Activated CD8-positive, alpha-beta T cell treated with anti-CD3 and anti-CD28 coated beads for 36 hours (primary cell): ENCODE measurements around the gene ALG2. TPM values are rescaled to one million over a fixed set of nuclear protein-coding genes. Genes with fewer than 3 reads are reported as not detected.

Experiments used
- ATAC-seq: fragments of 200-7000 bp; cut with Tn5 transposase; one replicate; pipeline ENCODE4 v1.10.0; 2021; ENCODE audit warnings: mild to moderate bottlenecking, moderate library complexity
- CTCF ChIA-PET: fragments of 350-600 bp; sonication (Branson Sonifier 250); formaldehyde crosslinking; loops from one replicate; lab custom pipeline; 2021; ENCODE audit warnings: antibody characterized with exemption; lab: Charles Lee
- POLR2A ChIA-PET: fragments of 350-600 bp; sonication (Branson Sonifier 250); formaldehyde crosslinking; loops from one replicate; lab custom pipeline; 2021; ENCODE audit warnings: antibody characterized with exemption; lab: Charles Lee
- DNase-seq: peaks from one replicate; pipeline ENCODE4 v3.0.0-alpha.2; 2020
- H3K27ac Mint-ChIP-seq: one replicate; pipeline ENCODE4 v1.8.0; 2021; ENCODE audit warnings: mild to moderate bottlenecking, mixed read lengths
- H3K27me3 Mint-ChIP-seq: one replicate; pipeline ENCODE4 v1.8.0; 2021; ENCODE audit warnings: mixed read lengths
- H3K36me3 Mint-ChIP-seq: one replicate; pipeline ENCODE4 v1.8.0; 2021; ENCODE audit warnings: low read depth, mixed read lengths
- H3K4me1 Mint-ChIP-seq: one replicate; pipeline ENCODE4 v1.8.0; 2021; ENCODE audit warnings: low read depth, mixed read lengths
- H3K4me3 Mint-ChIP-seq: one replicate; pipeline ENCODE4 v1.8.0; 2021; ENCODE audit warnings: mild to moderate bottlenecking, moderate library complexity, mixed read lengths
- H3K9me3 Mint-ChIP-seq: one replicate; pipeline ENCODE4 v1.8.0; 2021; ENCODE audit warnings: mixed read lengths
- CTCF ChIP-seq: fragments of 200-600 bp; IDR thresholded peaks from one replicate; pipeline ENCODE4 v1.8.0; 2022; ENCODE audit warnings: antibody characterized with exemption, mild to moderate bottlenecking
- intact Hi-C: fragments of 100-400 bp; cut with micrococcal nuclease; formaldehyde crosslinking; loops from one replicate; pipeline ENCODE4 v1.10.0; 2022
- total RNA-seq, 2 experiments: library from RNA; stranded (reverse); gene quantifications; one replicate each; pipeline ENCODE4 v1.2.3, GENCODE V29; 2021

Gene ALG2
- total RNA-seq, 2 experiments from 2014 or later = 24.1 to 27.0 TPM

GRCh38 chr9:99193466-99193821, 28.3 kb downstream of the ALG2 start:
- Mint-ChIP-seq H3K36me3 (no peaks in the 10 kb centered on the region), H3K9me3 (peaks cover 3% of the 10 kb centered on the region), H3K4me3 (no peak overlapping the region), H3K27ac (no peak overlapping the region), H3K4me1 (peaks cover 13% of the 10 kb centered on the region), H3K27me3 (peaks cover 7% of the 10 kb centered on the region)
- ChIA-PET POLR2A (no interaction called here), CTCF (interaction anchor here (1.0 to 5.3 kb wide), 4 partner anchors 8 to 38 kb away, joined by 3 to 32 read pairs (median 4); no protein-coding TSS in a partner anchor)
- intact Hi-C loops = no loop called here
- DNase-seq (no peak), ATAC-seq (peak; percentile 51)
- no peak for TF ChIP-seq CTCF

- ATAC-seq (peak; percentile 48), DNase-seq (no peak)
- intact Hi-C loops = no loop called here
- no peak overlapping the region for H3K4me3 Mint-ChIP-seq
- peaks cover 3% of the 10 kb centered on the region for H3K9me3 Mint-ChIP-seq
- no peaks in the 10 kb centered on the region for H3K36me3 Mint-ChIP-seq
- TF ChIP-seq CTCF = no peak
- H3K4me1 Mint-ChIP-seq = peaks cover 13% of the 10 kb centered on the region
- H3K27me3 Mint-ChIP-seq = peaks cover 9% of the 10 kb centered on the region
- ChIA-PET POLR2A (no interaction called here), CTCF (interaction anchor here (1.0 to 5.3 kb wide), 4 partner anchors 8 to 39 kb away, joined by 3 to 32 read pairs (median 4); no protein-coding TSS in a partner anchor)
- no peak overlapping the region for H3K27ac Mint-ChIP-seq
Observed at GRCh38 chr9:99192786-99193465, 28.8 kb downstream of the ALG2 start.

- Mint-ChIP-seq H3K27me3 (peaks cover 8% of the 10 kb centered on the region), H3K36me3 (no peaks in the 10 kb centered on the region), H3K9me3 (no peaks in the 10 kb centered on the region), H3K4me1 (peaks cover 10% of the 10 kb centered on the region), H3K27ac (no peak overlapping the region), H3K4me3 (no peak overlapping the region)
- no peak for TF ChIP-seq CTCF
- DNase-seq (no peak), ATAC-seq (no peak)
- POLR2A ChIA-PET = no interaction called here
- CTCF ChIA-PET = interaction anchor here (1.2 kb wide), 1 partner anchor 41 kb away, joined by 4 read pairs; no protein-coding TSS in a partner anchor
- intact Hi-C loops = no loop called here
Observed at GRCh38 chr9:99190597-99191283, 31.0 kb downstream of the ALG2 start.

- POLR2A ChIA-PET = no interaction called here
- intact Hi-C loops = loop anchor here (10.0 kb wide), 1 partner anchor 825 kb away; no protein-coding TSS in a partner anchor
- no peak overlapping the region for H3K27ac Mint-ChIP-seq
Observed at GRCh38 chr9:99189887-99190596, 31.7 kb downstream of the ALG2 start.

More at GRCh38 chr9:99189887-99190596, 31.7 kb downstream of the ALG2 start:
- CTCF ChIA-PET = interaction anchor here (0.7 to 1.9 kb wide), 3 partner anchors 7 to 49 kb away, joined by 3 to 8 read pairs (median 4); no protein-coding TSS in a partner anchor
- Mint-ChIP-seq H3K36me3 (no peaks in the 10 kb centered on the region), H3K9me3 (no peaks in the 10 kb centered on the region), H3K4me3 (no peak overlapping the region), H3K4me1 (peaks cover 13% of the 10 kb centered on the region), H3K27me3 (peaks cover 8% of the 10 kb centered on the region)
- DNase-seq = no peak
- no peak for TF ChIP-seq CTCF
- no peak for ATAC-seq
